Measurements from ENCODE around the gene SLC43A1.

DNA sequence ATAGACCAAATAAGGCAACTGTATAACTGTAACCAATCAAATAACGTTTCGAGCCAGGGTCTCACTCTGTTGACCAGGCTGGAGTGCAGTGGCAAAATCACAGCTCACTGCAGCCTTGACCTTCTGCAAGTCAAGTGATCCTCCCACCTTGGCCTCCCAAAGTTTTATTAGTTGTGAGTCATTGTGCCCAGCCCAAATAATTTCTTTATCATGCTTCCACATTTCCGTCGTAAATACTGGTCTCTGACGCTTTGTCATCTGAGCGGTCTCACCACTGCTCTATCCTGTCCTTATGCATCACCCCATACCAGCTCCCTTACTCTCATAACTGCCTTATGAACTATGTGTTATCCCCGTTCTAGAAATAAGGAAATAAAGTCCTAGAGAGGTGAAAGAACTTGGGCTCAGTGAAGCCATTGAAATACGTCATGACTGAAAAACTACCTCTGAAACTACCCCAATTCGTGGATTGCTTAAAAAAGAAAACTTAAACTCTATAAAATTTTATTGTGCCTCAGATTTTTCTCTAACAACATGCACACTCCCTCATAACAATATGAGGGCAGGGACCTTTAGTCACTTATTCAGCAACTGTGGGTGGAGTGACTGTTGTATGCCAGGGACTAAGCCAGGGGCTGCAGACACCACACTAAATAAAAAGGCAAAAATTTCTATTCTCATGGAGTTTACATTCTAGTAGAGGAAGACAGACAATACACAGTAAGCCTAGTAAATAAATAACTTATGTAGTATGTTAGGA, 71.0 kb downstream of the SLC43A1 start:
- TF ChIP-seq, protein P1, sequence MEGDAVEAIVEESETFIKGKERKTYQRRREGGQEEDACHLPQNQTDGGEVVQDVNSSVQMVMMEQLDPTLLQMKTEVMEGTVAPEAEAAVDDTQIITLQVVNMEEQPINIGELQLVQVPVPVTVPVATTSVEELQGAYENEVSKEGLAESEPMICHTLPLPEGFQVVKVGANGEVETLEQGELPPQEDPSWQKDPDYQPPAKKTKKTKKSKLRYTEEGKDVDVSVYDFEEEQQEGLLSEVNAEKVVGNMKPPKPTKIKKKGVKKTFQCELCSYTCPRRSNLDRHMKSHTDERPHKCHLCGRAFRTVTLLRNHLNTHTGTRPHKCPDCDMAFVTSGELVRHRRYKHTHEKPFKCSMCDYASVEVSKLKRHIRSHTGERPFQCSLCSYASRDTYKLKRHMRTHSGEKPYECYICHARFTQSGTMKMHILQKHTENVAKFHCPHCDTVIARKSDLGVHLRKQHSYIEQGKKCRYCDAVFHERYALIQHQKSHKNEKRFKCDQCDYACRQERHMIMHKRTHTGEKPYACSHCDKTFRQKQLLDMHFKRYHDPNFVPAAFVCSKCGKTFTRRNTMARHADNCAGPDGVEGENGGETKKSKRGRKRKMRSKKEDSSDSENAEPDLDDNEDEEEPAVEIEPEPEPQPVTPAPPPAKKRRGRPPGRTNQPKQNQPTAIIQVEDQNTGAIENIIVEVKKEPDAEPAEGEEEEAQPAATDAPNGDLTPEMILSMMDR (IDR thresholded peaks at IDR 0.05): no peak
- no peak for TF ChIP-seq POLR2A (IDR thresholded peaks at IDR 0.05)
